DND-41 (cell line): ENCODE data around the gene TNS3.

Experiments used
- CTCF ChIP-seq: IDR thresholded peaks from 2 replicates; pipeline ENCODE4 v1.5.1; 2012; ENCODE audit warnings: borderline replicate concordance, low read length, moderate library complexity, mild to moderate bottlenecking; ENCODE audit not compliant: poor library complexity, severe bottlenecking; ENCODE audit errors: extremely low read depth
- EZH2 ChIP-seq: IDR thresholded peaks from 3 replicates; pipeline ENCODE4 v1.6.1; 2012; ENCODE audit warnings: borderline replicate concordance, low read depth, mild to moderate bottlenecking, moderate library complexity, low read length, inconsistent platforms; ENCODE audit not compliant: severe bottlenecking

DNA sequence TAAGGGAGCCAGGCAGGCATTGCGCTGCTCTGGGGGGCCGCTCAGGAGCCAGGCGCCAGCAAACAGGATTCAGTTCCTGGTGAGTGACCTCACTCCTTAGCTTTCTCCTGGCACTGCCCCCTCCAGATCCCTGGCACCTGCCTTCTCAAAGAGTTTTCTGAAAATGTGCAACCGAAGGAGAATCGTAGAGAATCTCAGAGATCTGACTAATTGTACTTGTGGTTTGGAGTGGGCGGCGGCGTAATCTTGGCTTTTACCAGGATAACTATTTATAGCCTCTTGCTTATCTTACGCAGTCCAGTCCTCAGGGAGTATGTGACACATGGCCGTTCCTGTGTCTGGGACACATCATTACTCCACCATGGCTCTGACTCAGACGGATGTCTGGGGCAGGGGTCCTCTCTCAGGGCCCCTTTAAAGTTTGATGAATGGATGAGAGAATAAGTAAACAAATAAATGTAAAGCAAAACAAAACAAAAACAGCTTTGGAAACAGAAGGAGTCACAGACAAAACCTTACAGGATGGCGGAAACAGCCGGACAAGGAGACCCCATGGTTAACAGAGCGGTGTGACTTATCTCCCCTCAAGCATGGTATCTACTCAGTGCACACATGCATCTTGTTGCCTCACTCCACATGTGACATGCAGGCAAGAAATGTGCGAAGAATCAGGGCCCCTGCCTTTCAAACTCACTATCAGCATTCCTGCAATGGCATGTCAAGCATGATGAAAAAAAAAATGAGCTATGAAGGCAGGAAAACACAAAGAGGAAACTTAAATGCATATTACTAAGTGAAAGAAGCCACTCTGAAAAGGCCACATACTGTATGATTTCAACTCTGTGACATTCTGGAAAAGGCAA lies 99.7 kb downstream of the TNS3 start:
- no peak for TF ChIP-seq EZH2
- no peak for TF ChIP-seq CTCF
